ENCODE results near the gene MAP4K5.

Gene MAP4K5

DNA sequence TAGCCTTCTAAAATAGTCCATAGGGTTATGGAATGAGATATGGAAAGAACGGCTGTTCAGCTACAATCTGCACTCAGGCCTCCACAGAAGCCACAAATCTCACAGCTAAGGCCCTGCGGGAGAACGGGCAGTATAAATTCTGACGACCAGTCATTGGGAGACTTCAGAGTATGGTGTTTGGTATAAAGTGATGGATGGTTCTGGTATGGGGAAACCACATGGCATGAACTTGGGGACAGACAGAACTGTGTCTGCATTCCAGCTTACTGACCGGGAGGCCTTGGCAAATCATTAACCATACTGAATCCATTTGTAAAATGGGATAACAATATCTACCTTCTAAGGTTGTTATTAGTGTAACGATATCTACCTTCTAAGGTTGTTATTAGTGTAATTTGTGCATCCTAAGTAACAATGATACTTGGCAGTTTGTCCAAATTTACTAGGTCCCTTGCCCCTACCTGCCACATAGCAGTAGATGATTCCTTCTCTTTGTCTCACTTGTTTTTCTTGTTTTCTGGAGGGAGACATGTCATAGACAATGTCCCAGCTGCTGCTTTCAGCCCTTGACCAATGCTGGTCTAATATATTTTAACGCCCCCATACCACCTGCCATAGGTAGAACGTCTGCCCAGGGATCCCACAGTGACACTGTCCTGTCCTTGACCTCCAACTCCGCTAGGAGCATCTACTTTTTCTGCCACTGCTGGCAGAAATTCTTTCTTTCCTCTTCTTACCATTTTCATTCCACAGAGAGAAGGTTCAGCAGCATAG, 142.5 kb downstream of the MAP4K5 start:
- H3K9me3 ChIP-seq, result no peaks in the 10 kb centered on the region
- no peaks in the 10 kb centered on the region for H3K36me3 ChIP-seq
- DNase-seq, result no peak
- no peak overlapping the region for H3K4me3 ChIP-seq
- TF ChIP-seq, protein P1, sequence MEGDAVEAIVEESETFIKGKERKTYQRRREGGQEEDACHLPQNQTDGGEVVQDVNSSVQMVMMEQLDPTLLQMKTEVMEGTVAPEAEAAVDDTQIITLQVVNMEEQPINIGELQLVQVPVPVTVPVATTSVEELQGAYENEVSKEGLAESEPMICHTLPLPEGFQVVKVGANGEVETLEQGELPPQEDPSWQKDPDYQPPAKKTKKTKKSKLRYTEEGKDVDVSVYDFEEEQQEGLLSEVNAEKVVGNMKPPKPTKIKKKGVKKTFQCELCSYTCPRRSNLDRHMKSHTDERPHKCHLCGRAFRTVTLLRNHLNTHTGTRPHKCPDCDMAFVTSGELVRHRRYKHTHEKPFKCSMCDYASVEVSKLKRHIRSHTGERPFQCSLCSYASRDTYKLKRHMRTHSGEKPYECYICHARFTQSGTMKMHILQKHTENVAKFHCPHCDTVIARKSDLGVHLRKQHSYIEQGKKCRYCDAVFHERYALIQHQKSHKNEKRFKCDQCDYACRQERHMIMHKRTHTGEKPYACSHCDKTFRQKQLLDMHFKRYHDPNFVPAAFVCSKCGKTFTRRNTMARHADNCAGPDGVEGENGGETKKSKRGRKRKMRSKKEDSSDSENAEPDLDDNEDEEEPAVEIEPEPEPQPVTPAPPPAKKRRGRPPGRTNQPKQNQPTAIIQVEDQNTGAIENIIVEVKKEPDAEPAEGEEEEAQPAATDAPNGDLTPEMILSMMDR (IDR thresholded peaks at IDR 0.05), result no peak
- no peaks in the 10 kb centered on the region for H3K4me1 ChIP-seq
- intact Hi-C loops (cut with DNase I; ENCODE audit: low total_unique reads), result loop anchor here (10.0 kb wide), 1 partner anchor 55 kb away; no protein-coding TSS in a partner anchor
- no peaks in the 10 kb centered on the region for H3K27me3 ChIP-seq
- H3K27ac ChIP-seq, result no peak overlapping the region

DNA sequence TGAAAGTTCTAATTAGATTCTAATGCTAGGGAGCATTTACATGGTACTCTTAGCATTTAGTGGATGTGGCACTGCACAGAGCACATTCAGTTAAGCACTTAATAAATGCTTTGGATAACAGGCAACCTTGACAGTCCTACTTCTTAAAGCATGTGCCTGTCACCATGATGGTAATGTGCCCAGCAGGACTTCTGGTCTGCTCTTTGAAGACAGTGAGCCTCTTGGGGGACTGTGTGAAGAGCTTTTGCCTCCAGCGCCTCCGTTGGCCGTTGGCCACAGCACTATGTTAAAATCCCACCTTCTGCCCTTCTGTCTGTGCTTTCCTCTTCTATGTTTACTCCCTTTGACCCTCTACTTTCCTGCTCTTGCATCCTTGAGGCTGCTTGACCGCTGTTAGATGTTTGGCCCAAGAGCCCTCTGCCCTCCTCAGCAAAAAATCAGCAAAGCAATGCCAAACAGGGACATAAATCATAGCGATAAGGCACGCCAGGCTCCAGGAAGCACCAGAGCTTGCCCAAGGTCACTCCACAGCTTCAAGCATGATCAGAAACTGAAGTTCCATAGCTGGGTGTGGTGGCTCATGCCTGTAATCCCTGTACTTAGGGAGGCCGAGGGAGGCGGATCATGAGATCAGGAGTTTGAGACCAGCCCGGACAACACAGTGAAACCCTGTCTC, 144.0 kb downstream of the MAP4K5 start:
- H3K36me3 ChIP-seq, result no peaks in the 10 kb centered on the region
- no peak overlapping the region for H3K4me3 ChIP-seq
- intact Hi-C loops (cut with DNase I; ENCODE audit: low total_unique reads), result no loop called here
- H3K4me1 ChIP-seq, result no peaks in the 10 kb centered on the region
- no peaks in the 10 kb centered on the region for H3K27me3 ChIP-seq
- TF ChIP-seq, protein P1 (IDR thresholded peaks at IDR 0.05), result no peak
- no peak overlapping the region for H3K27ac ChIP-seq
- DNase-seq, result no peak
- no peaks in the 10 kb centered on the region for H3K9me3 ChIP-seq

DNA sequence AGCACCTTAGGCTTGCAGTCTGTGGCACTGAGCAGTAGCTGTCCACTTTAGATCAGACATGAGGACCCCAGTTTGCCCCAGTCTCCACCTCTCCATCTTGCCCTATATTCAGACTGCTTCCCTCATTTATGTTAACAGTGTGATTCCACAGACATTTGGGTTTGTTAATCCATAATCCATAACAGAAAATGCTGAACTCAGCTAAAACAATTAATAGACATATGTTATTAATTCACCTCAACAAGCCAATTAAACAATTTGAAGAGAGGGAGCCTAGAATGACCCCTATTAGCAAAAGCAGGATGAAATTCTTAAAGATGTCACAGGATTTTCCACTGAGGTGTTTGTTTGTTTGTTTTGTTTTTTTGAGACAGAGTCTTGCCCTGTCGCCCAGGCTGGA, 144.8 kb downstream of the MAP4K5 start:
- Histone ChIP-seq H3K27ac (no peak overlapping the region), H3K4me1 (no peaks in the 10 kb centered on the region)
- no peak for DNase-seq

DNA sequence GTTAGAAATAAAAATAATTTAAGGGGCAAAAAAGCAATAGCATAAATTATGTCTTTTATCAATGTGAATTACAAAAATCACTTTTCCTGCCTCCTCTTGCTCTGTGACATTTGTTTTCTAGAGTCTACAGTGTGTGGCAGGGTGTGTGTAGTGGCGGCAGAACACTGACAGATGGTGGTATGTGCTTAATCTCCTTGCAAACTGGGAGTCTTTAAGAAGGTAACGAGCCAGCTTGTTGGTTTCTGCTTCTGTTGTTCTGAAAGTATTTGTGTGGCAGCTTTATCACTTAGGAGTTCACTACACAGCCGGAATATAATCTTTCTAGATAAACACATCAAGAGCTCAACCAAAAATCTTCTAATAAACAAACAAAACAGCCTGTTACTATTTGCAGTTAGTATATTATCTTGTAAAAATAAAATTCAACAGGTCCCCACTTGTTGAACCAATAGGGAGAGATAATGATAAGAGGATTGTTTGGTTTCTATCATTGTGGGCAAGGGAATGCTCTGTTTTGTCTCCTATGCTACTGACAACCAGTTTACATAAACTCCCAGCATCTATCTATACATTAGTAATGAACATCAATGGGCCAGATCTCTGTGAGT, 148.6 kb downstream of the MAP4K5 start:
- TF ChIP-seq, protein P1 (IDR thresholded peaks at IDR 0.05), result no peak
- Histone ChIP-seq H3K9me3 (no peaks in the 10 kb centered on the region), H3K36me3 (no peaks in the 10 kb centered on the region), H3K4me1 (no peaks in the 10 kb centered on the region), H3K27me3 (no peaks in the 10 kb centered on the region), H3K27ac (no peak overlapping the region), H3K4me3 (no peak overlapping the region)
- intact Hi-C loops (cut with DNase I; ENCODE audit: low total_unique reads), result no loop called here
- no peak for DNase-seq

More for the DNA sequence above, 144.8 kb downstream of the MAP4K5 start:
- H3K4me3 ChIP-seq, result no peak overlapping the region
- TF ChIP-seq, protein P1 (IDR thresholded peaks at IDR 0.05), result no peak
- intact Hi-C loops (cut with DNase I; ENCODE audit: low total_unique reads), result no loop called here
- H3K27me3 ChIP-seq, result no peaks in the 10 kb centered on the region
- H3K9me3 ChIP-seq, result no peaks in the 10 kb centered on the region
- H3K36me3 ChIP-seq, result no peaks in the 10 kb centered on the region

DNA sequence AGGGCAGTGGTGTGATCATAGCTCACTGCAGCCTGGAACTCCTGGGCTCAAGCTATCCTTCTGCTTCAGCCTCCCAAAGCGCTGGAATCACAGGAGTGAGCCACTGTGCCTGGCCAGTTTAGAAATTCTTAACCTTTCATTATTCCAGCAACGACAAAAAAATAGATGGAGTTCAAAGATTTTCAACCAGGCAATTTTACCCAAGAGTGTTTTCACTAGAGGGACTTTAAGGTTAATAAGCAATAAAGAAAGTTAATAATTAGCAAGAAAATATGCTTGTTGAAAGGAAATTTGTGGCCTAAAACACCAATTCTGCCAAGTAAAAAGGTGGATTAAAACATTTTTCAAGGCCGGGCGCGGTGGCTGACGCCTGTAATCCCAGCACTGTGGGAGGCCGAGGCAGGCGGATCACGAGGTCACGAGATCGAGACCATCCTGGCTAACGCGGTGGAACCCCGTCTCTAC, 150.5 kb downstream of the MAP4K5 start:
- Histone ChIP-seq H3K4me1 (no peaks in the 10 kb centered on the region), H3K4me3 (no peak overlapping the region), H3K9me3 (no peaks in the 10 kb centered on the region), H3K36me3 (no peaks in the 10 kb centered on the region), H3K27ac (no peak overlapping the region), H3K27me3 (no peaks in the 10 kb centered on the region)
- intact Hi-C loops (cut with DNase I; ENCODE audit: low total_unique reads), result no loop called here
- no peak for DNase-seq
- TF ChIP-seq, protein P1 (IDR thresholded peaks at IDR 0.05), result no peak
